GOT3 (cell line): ENCODE results near the gene PLD1.

Source experiments
- DNase-seq: peaks from one replicate; lab custom pipeline; 2025; ENCODE audit warnings: mixed read lengths; lab: John Stamatoyannopoulos, UW

Gene PLD1

DNA sequence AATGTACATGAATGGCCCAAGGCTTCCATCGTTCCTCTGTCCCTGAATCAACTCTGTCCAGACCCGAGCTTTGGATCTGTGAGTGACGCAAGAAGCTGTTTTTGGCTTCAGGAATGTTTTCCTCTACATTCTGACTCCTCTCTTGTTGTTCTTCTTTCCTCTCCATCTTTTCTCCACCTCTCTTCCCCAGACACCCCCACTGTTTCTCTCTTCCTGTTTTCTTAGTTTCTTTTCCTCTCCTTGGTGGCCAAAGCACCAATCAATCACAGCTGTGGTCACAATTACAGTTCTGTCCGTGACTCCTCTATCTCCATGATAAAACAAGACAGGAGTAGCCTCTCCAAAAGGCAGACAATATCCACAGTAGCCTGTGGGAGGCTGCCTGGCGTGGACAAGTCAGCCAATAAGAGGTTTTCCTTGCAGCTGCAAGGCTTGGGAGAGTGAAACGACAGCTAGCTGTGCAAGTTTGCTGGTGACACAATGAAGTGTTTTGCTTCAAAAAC lies 28.0 kb upstream of the PLD1 start:
- peak; percentile 21 for DNase-seq

DNA sequence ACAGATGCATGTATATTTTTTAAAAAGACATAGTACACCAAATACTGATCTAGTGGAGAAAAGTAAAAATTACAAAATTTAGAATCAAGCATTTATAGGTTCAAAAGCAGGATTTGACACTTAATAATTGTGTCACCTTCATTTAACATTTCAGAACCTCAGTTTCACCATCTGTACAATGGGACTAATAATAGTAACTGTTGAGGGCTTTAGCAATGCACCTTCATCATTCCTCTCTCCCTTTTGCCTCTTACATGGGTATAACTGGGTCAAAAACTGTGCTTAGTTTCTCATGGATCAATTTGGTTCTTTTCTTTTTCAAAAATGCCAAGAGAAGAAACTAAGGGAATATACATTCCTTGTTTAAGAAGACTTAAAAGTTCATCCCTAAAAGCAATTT lies 27.4 kb upstream of the PLD1 start:
- no peak for DNase-seq

DNA sequence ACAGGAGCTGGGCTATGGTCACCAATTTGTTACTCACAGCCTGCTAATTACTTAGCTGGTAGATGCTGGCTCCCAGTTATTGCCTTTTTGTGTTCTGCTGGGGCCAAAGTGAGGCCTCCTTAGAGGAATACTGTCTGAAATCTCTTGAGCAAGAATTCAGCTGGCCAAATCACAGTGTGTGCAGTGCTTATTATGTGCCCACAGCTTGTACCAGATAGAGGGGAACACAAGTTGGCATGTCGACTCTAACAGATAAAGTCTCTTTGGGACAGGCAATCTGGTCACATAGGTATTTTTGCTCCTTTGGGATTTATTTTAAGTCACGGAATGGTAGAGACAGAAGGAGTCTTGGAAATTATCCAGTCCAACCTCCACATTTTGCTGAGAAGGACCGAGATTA lies 26.6 kb upstream of the PLD1 start:
- no peak for DNase-seq

DNA sequence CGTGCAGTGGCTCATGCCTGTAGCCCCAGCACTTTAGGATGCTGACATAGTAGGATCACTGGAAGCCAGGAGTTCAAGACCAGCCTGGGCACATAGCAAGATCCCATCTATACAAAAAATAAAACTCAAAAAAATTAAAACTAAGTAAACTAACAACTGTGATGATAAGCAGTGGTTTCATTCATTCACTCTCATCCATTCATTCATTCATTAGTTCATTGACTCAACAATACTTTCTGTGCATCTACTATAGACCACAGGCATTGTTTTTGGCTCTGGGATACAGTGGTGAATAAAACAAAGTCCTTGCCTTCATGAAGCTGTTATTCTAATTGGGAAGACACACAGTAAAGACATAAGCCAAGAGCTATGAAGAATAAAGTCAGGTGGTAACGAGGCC lies 25.3 kb upstream of the PLD1 start:
- DNase-seq = no peak

DNA sequence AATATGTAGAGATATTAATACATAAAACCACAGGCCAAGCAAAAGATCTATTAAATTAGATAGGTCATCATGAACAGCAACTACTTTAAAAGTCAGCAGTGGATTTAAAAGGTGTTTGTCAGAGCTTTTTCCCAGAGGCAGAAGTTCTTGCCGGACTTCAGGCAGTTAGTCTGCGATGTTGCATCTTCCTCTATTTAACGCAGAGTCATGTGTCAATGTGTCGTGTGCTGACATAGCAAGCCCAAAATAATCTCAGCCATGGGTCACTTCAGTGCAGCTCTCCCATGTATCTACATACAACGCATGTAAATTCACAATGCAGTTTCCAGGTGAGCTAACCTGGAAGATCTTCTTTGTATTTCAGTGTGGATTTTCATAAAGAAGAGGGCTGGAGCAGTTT lies 24.8 kb upstream of the PLD1 start:
- no peak for DNase-seq

DNA sequence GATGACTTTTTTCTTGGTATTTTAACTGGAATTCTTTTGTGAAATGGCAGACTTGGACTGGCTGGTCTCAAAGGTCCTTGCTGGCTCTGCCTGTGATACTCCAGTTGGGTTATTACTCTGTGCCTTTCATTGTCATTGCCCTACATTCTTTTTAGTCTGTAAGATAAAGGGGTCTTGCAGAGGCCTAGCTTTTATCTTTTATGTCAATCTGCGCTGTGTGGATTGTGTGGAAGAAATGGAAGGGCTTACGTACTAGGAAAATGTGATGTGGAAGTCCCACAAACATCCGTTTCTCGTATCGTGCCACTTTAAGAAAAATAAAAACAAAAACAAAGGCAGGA lies 24.1 kb upstream of the PLD1 start:
- no peak for DNase-seq

DNA sequence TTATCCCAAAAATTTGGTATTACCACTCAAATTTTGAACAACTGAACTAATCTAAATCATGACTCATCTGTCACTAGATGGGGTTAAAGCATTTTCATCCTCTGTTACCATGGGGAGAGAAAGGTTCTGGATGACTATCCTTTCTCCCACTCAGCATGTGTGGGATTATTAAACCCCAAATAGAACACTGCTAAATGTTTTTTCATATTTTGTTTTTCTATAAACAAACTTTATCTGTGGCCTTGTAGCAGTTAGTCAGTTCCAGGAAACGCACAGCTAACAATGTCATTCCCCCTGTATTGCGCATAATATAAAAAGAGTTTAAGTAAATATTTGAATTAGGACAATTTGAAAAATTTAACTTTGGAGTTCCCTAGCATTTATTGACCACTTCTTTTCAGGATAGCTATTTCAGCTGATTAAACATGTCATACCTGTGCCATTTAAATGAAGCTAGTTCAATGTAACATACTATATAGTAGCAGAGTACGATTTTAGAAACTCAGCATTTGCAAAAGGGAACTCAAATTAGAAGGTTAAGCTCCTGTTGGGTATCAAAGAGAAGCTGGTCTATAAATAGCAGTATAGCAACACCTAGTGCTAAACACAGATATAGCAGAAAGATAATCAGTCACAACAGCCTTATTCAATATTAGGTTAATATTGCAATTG lies 23.6 kb upstream of the PLD1 start:
- no peak for DNase-seq

DNA sequence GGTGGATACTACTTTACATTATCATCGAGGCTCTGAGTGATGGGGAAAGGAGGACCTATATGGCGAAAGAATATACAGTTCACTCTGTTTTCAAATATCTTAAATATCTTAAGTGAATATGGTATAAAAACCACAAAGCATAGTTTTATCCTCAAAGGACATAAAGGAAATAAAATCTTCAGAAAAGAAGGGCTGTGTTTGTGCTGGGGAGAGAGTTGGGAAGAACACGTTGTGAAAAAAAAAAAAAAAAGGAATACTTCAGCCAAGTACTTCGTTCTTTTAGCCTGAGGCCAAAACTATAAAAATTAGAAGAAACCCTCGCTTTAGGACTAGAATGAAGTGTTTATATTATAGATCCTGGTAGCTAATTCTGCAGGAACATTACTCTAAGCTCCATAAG lies 22.7 kb upstream of the PLD1 start:
- DNase-seq = no peak

DNA sequence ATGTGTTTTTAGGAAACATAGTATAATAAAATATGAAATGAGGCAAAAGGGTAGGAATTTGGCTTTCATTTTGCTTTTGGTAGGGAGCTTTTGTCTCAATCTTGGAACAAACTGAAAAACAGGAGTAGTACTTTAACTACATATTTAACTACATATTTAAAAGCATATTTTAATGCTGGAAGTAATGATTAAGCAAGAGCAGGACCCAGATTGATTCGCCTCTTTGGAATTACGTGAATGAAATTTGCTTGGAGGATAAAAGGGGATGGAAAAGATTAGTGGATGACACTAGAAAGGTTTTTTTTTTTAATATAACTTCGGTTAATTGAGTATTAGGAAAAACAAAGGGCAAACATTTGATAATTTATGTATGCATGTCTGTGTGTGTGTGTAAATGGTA lies 21.7 kb upstream of the PLD1 start:
- DNase-seq = no peak

DNA sequence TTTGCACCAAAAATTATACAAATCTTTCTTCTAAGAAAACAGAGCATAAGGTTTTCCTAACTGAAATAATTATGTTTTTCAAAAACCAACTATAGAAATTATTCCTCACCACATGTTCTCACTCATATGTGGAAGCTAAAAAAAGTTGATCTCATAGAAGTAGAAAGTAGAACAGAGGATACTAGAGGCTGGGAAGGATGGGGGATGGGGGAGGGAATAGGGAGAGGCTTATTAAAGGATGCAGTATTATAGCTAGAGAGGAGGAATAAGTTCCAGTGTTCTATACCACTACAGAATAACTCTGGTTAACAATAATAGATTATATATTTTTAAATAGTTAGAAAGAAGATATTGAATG lies 20.2 kb upstream of the PLD1 start:
- no peak for DNase-seq

DNA sequence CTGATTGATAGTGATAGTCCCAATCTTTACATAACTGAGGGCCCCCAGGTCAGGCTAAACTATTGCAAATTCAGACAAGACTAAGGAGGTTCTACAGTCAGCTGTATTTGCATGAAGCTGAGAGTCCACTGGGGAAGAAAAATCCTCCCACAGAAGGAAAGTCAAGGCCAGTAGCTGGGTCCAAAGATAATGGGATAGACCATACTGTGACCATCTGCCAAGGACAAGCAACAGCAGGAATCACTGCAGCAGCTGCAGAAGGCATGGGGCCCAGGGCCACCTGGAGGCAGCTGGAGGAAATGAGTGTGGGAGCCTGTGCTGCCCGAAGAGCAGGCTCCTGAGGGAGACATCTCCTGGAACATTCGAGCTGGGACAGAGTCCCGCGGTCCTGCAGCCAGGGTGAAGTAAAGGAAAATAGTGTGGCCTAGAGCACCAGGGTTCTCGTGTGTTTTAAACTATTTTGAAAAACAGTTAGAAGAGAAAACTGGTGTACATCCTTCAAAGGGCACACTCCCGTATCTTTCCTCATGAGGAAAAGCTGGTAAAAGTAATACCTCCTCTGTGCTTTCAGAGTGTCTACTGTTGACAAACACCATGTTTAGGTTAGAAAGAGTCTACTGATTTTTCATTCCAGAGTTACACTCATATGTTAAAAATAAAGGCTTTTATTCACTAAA lies 19.7 kb upstream of the PLD1 start:
- DNase-seq = peak; percentile 14

DNA sequence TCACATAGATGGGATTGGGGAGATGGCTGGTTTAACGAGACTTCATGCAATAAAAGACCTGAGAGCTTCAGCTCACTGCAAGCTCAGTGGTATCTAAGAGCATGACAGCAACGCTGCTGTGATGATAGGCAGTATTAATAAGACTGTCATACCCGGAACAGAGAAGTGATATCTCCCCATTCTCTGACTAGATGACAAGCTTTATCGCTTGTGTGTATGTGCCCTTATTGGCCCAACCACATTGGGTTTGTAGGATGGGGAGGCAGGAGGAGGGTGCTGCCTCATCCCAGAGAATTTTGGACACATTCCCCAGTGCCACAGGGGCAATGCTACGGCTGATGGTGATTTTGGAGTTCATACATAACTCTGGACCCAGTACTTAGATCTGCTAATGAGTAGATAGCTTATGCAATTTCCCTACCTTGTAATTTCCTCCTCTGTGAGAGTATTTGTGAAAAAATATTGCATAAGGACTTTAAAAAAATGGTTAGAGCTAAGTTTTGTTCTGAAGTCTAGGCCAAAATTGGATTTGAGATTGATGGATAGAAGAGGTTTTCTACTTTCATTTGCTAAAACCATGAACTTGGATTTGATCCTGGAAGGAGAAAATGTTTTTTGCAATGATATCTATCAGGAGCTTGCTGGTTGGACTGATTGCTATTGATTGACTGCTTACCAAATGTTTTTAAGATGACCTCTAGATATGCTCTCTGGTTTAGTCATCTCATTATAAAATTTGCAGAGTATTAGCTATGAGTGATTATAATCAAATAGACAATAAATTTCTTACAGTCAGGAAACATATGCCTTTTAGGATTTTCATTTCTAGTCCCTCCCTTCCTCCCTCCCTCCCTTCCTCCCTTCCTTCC lies 18.9 kb upstream of the PLD1 start:
- DNase-seq = no peak

DNA sequence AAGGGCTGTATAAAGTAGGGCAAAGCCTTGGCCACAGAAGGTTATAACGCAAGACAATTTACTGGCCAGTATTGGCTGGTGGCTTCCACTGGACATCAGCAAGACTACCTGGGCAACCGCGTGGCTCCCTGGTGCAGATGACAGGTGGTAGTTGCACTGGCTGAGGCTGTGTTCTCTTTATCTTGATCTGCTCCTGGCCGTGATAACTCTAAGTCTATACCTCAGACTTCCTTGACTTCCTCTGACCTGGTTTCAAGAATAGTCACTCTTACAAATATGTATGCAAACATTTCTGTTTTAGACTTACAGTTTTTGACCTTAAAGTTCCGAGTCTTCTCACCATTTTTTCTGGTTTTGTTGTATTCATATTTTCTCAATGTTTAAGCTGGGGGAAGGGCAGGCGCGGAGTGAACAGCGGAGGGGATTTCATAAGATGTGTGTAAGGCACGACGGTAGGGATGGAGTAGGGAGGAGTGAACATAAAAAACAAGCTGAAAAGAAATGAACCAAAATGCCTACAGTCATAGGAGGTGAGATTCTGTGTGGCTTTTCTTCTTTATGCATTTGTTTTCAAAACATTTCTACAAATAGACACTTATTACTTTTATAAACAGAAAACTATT lies 17.7 kb upstream of the PLD1 start:
- no peak for DNase-seq

DNA sequence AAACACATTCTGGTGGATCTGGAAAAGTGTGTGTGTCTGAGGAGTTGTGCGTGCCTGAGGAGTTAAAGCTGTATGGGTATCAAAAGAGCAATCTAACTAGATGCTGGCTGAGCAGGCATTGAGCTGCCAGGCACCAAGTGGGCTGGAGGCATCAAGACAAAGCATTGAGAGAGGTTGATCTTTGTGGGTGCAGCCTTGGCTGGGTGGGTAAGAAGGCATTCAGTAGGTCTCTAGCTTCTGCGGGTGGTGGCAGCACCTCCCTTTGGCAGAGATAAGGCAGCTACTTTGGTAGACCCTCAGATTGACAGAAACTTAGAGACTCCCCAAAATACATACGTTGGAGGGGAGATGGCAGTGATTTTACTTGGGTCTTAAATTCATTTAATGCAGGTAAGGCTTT lies 17.1 kb upstream of the PLD1 start:
- DNase-seq = no peak

DNA sequence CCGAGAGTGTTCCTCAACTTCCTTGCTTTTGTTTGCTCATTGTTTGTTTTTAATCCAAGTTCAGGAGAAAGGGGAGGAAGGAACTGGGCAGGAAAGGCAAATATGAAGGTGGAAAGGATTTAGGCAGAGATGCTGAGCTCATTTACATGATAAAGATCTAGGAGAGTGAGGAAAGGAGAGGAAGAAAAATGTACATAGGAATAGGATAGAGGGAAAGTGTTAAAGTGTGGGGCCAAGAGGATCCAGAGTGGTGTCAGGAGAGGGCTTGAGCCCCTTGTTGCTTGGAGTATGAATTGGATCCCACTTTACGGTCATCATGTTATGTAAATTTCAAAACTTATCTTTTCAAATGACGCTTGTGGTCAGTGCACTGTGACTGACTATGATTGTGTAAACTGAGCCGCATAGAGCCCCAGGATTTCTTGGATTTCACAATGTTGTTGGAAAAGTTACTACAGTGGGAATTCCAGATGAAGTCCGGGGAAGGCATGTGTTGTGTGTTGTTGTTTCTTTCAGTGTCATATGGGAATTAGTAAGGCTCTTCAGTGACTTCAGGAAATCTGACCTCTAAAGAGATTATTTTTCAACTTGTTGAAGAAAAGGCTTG lies 15.0 kb upstream of the PLD1 start:
- DNase-seq = no peak

DNA sequence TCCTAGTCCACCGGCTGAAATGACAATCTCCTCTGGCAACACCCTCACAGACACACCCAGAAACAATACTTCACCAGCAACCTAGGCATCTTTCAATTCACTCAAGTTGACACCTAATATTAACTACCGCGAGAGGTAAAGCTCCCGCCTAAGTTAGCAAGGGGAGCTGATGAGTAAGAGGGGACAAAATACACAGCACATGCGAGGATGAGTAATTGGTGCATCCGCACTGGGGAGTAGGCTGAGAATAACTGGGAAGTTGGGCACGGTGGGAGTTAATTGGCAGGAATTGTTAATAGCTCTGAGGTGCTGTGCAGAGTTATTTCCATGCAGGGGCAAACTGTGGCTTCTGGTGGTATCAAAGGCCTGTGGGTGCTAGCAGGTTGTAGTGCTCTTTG lies 14.5 kb upstream of the PLD1 start:
- DNase-seq = no peak

DNA sequence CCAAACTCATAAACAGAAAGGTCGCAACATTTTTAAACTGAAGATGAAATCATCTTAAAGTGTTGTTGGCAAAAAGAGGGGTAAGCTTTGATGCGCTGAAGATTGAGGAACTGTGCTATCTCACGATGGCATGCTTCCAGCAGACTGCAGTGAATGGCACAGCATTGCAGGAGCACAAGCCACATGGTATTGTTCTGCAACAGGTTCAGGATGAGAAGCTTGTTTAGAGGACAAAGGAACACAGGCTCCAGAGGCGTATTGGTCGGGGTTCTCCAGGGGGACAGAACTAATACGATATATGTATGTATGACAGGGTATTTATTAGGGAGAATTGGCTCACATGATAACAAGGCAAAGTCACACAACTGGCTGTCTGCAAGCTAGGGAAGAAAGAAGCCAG lies 13.8 kb upstream of the PLD1 start:
- no peak for DNase-seq

DNA sequence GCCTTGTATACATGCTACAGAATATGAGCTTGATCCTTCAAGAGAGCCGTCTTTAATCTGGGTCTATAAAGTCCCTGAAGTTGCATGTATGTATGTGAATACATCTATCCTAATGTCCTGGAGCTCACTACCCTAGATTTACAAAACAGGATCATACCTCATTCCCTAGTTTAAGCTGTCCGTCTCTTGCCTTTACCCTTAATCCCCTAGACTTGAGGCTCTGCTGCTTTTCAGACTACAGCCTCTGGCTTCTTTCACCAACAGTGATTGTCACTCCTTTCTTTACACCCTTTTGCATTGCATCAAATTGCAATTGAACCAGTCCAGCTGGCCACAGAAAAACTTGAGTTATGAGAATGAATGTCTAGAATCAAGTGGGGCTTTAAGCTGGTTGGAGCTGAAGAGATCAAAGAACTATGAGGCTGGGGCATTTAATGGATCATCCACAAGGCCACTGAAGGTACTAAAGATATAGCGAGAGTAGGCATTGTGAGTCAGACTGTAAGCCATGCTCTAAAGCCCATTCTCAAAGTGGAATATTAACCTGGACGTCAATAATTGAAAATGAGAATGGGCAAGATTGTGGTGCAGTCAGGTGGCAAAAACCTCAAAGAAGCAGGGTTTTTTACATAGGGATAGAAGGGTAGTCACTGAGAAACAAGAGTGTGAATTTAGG lies 12.3 kb upstream of the PLD1 start:
- DNase-seq = no peak

DNA sequence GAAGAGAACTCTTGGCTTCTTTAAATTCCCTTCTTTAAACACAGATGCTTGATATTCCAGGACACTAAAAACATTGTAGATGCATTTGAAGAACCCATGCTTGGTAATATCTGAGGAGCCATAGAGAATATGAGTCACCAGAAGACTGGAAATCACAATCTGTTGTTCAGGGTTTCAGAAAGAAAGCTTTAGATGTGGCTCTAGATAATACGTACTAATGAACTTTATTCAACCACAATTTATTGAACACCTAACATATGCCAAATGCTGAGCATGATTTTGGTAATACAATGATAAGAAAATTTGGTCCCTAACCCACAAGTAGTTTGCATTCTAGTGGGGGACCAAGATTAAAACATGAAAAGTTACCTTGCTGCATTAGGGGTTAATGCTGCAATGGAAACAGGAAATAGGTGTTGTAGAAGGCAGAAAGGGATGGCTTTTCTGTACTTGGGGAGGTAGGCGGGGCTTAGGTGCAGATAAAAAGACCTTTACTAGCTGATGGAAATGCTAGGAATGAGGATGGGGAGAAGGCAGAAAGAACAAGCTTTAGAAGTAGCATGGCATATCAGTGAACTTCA lies 11.6 kb upstream of the PLD1 start:
- no peak for DNase-seq

DNA sequence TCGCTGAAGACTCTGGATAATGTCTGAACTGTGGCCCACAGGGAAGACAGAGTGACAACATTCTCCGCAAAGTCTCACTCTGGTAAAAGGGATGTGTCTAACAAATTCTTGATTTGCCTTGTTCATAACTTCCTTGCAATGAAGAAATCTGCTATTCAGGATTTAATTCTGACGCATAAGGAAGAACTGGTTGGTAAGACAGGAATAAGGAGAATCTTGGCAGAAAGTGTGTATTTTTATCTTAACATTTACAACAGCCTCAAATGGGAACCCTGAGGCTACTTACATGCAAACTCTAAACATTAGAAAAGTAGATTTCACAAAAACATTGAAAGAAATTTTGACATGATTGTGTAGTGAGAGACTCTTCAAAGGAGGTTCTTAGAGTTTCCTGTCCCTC lies 10.8 kb upstream of the PLD1 start:
- DNase-seq = no peak

DNA sequence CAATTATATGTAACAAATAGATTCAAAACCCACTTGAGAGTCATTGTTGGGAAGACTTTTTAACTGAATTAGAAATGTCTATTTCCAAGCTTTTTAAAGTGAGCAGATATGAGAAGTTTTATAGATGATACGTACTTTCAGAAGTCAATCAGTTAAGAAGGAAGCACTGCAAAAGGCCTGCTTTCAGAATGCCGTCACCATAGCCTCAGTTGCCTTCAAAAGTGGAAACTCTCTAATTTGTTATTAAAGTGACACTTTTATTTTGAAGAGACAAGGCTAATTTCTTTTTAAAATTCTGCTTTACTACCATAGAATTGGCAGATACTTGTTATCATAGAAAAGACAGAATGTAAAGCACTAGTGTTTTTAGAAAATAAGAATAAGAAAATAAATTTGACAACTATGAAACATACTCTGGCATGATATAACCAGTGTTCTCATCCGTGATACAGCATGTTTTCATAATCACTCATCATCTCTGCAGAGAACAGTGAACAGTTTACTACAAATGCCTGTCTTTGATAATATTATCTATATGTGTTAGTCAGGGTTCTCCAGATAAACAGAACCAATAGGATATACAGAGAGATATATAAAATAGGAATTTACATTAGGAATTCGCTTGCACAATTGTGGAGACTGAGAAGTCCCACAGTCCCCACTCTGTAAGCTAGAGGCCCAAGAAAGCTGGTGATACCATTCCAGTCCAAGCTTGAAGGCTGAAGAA lies 7.0 kb upstream of the PLD1 start:
- DNase-seq = no peak
